SK-N-SH (cell line): ENCODE results near the gene PLEKHA8. TPM values are rescaled to one million over a fixed set of nuclear protein-coding genes. Genes with fewer than 3 reads are reported as not detected.

Experiments used
- CTCF ChIA-PET: fragments of 300-600, 350-600 bp; formaldehyde crosslinking; extraction: SDS; loops from one replicate; lab custom pipeline; 2021; lab: Yijun Ruan, JAX
- POLR2A ChIA-PET: fragments of 350-600 bp; sonication (Branson Sonifier 250); formaldehyde crosslinking; extraction: SDS; loops from one replicate; lab custom pipeline; 2020; ENCODE audit warnings: antibody characterized with exemption, inconsistent platforms; lab: Yijun Ruan, JAX
- DNase-seq: peaks from one replicate; pipeline ENCODE4 v3.0.0; 2012
- H2AFZ ChIP-seq: fragments of 200-600 bp; sonication (generic); 2 replicates; pipeline ENCODE4 v1.8.1; 2016; ENCODE audit warnings: antibody characterized with exemption, mild to moderate bottlenecking, low read depth
- H3F3A ChIP-seq: fragments of 200-600 bp; sonication (generic); replicated peaks from 2 replicates; pipeline ENCODE3; 2016; ENCODE audit warnings: antibody characterized with exemption, mild to moderate bottlenecking; ENCODE audit not compliant: insufficient read depth
- H3K27ac ChIP-seq, 2 experiments: fragments of 200-500 bp in 1 of 2; fragments of 200-600 bp in 1 of 2; sonication (Bioruptor generic) in 1 of 2; sonication (generic), shearing (Covaris generic) in 1 of 2; 2 replicates each; pipeline versions ENCODE4 v1.5.1 to v1.6.1; 2014 to 2016; ENCODE audit warnings: low read depth in 2 of 2, inconsistent platforms in 1 of 2, low read length in 1 of 2, mild to moderate bottlenecking in 1 of 2, mixed read lengths in 1 of 2
- H3K27me3 ChIP-seq: fragments of 200-600 bp; sonication (generic), shearing (Covaris generic); 2 replicates; pipeline ENCODE4 v1.6.1; 2016; ENCODE audit warnings: mixed run types; ENCODE audit not compliant: insufficient read depth
- H3K36me3 ChIP-seq, 2 experiments: fragments of 200-500 bp in 1 of 2; fragments of 200-600 bp in 1 of 2; sonication (Bioruptor generic) in 1 of 2; sonication (generic) in 1 of 2; replicated peaks in 1 of 2; 2 replicates each; pipeline versions ENCODE3 to v1.5.1; 2014 to 2016; ENCODE audit warnings: low read length in 1 of 2, mild to moderate bottlenecking in 1 of 2; ENCODE audit not compliant: insufficient read depth in 2 of 2, control insufficient read depth in 1 of 2
- H3K4me1 ChIP-seq, 2 experiments: fragments of 200-500 bp in 1 of 2; fragments of 200-600 bp in 1 of 2; sonication (Bioruptor generic) in 1 of 2; sonication (generic), shearing (Covaris generic) in 1 of 2; 2 replicates each; pipeline versions ENCODE4 v1.5.1 to v1.6.1; 2014 to 2016; ENCODE audit warnings: low read depth in 1 of 2, low read length in 1 of 2, mixed run types in 1 of 2; ENCODE audit not compliant: insufficient read depth in 2 of 2, control insufficient read depth in 1 of 2
- H3K4me2 ChIP-seq: fragments of 200-600 bp; sonication (generic), shearing (Covaris generic); 2 replicates; pipeline ENCODE4 v1.6.1; 2017; ENCODE audit warnings: mixed run types
- H3K4me3 ChIP-seq, 2 experiments: fragments of 200-500 bp in 1 of 2; fragments of 200-600 bp in 1 of 2; sonication (Bioruptor generic) in 1 of 2; sonication (generic), shearing (Covaris generic) in 1 of 2; 2 replicates each; pipeline versions ENCODE4 v1.5.1 to v1.8.1; 2014 to 2016; ENCODE audit warnings: low read depth in 2 of 2, inconsistent platforms in 1 of 2, low read length in 1 of 2, mild to moderate bottlenecking in 1 of 2, mixed read lengths in 1 of 2, moderate library complexity in 1 of 2
- H3K79me2 ChIP-seq: fragments of 200-600 bp; sonication (generic); 2 replicates; pipeline ENCODE4 v1.8.1; 2017; ENCODE audit warnings: mild to moderate bottlenecking; ENCODE audit not compliant: insufficient read depth
- H3K9ac ChIP-seq: fragments of 200-600 bp; sonication (generic); 2 replicates; pipeline ENCODE4 v1.6.1; 2017; ENCODE audit warnings: mixed run types
- H3K9me2 ChIP-seq: fragments of 200-600 bp; sonication (generic); 2 replicates; pipeline ENCODE4 v1.6.1; 2017; ENCODE audit warnings: mixed run types
- H3K9me3 ChIP-seq: fragments of 200-600 bp; sonication (generic); 2 replicates; pipeline ENCODE4 v1.6.1; 2017; ENCODE audit warnings: mixed run types, mild to moderate bottlenecking, moderate library complexity
- H4K20me1 ChIP-seq: fragments of 200-600 bp; sonication (generic); 2 replicates; pipeline ENCODE4 v1.6.1; 2017; ENCODE audit warnings: mild to moderate bottlenecking, mixed run types; ENCODE audit not compliant: insufficient read depth
- CHD2 ChIP-seq: fragments of 150-350 bp; IDR thresholded peaks from 2 replicates; pipeline ENCODE4 v1.6.1; 2018; ENCODE audit warnings: low read length; ENCODE audit not compliant: partially characterized antibody
- ELF1 ChIP-seq: IDR thresholded peaks from 2 replicates; pipeline ENCODE4 v1.4.0; 2012
- FOXJ3 ChIP-seq: sonication (generic); formaldehyde crosslinking; IDR thresholded peaks from 2 replicates; pipeline ENCODE4 v1.5.1; 2020; ENCODE audit warnings: mild to moderate bottlenecking, missing genetic modification reagents
- GATA2 ChIP-seq: sonication (generic); formaldehyde crosslinking; IDR thresholded peaks from 2 replicates; pipeline ENCODE4 v1.5.0; 2020; ENCODE audit warnings: mild to moderate bottlenecking, missing genetic modification reagents
- IRF3 ChIP-seq: fragments of 150-350 bp; IDR thresholded peaks from 2 replicates; pipeline ENCODE4 v1.6.1; 2016; ENCODE audit warnings: mild to moderate bottlenecking, low read depth, low read length
- PBX3 ChIP-seq: IDR thresholded peaks from 2 replicates; pipeline ENCODE4; 2012
- POLR2AphosphoS5 ChIP-seq: IDR thresholded peaks from 2 replicates; pipeline ENCODE4 v1.6.1; 2012; ENCODE audit warnings: low read depth, low read length
- RAD21 ChIP-seq: IDR thresholded peaks from 2 replicates; pipeline ENCODE4 v1.6.1; 2012; ENCODE audit warnings: mild to moderate bottlenecking, low read length
- RFX5 ChIP-seq: IDR thresholded peaks from 2 replicates; pipeline ENCODE4 v1.6.1; 2012; ENCODE audit warnings: mild to moderate bottlenecking, improper control_type of control experiment, low read length
- WGBS: methylation state at CpG from one replicate; pipeline ENCODE4 v1.1.6; 2017; ENCODE audit warnings: low lambda C conversion rate; 5-methylcytosine and 5-hydroxymethylcytosine counted together
- polyA plus RNA-seq, 3 experiments: library from polyadenylated mRNA; depleted of rRNA; stranded (reverse); fragments of >200 nt; gene quantifications; 2 replicates each; pipeline ENCODE4 v1.2.3, GENCODE V29; 2012

The PLEKHA8 gene
- polyA plus RNA-seq, 1 of the 3 experiments (the other 2 are of a cell fraction): 4.9 TPM

GRCh38 chr7:30144657-30145306, 116.6 kb downstream of the PLEKHA8 start:
- H3K36me3 ChIP-seq: no peaks in the 10 kb centered on the region
- 81% methylated on average over 5 of the region's 5 CpGs for WGBS
- no peaks in the 10 kb centered on the region for H3K27me3 ChIP-seq
- H3K9me2 ChIP-seq: no peaks in the 10 kb centered on the region
- ChIA-PET CTCF (interaction anchor here (1.0 to 2.3 kb wide), 3 partner anchors 10 to 363 kb away, joined by 3 to 5 read pairs (median 4); partner anchors contain the start of gene MTURN), POLR2A (no interaction called here)
- no peak overlapping the region for H3K27ac ChIP-seq
- H4K20me1 ChIP-seq: no peaks in the 10 kb centered on the region
- DNase-seq: peak; percentile 39
- peaks cover 33% of the 10 kb centered on the region for H3K79me2 ChIP-seq
- peaks cover 7 to 31% of the 10 kb centered on the region in 2 experiments for H3K4me1 ChIP-seq
- H3K4me3 ChIP-seq: no peak overlapping the region
- H3K9ac ChIP-seq: no peak overlapping the region
- H2AFZ ChIP-seq: no peak overlapping the region
- no peaks in the 10 kb centered on the region for H3K9me3 ChIP-seq
- TF ChIP-seq GATA2 (CRISPR knock-in tag) (peak; percentile 34; the same call in 1 of the 2 replicates), POLR2AphosphoS5 (no peak)
- H3K4me2 ChIP-seq: no peak overlapping the region
- peaks cover 5% of the 10 kb centered on the region for H3F3A ChIP-seq

GRCh38 chr7:30145426-30145970, 117.3 kb downstream of the PLEKHA8 start:
- H3K79me2 ChIP-seq: peaks cover 32% of the 10 kb centered on the region
- peaks cover under 1 to 6% of the 10 kb centered on the region in 2 experiments for H3K36me3 ChIP-seq
- H3K9me2 ChIP-seq: no peaks in the 10 kb centered on the region
- H3K27me3 ChIP-seq: no peaks in the 10 kb centered on the region
- ChIA-PET CTCF (interaction anchor here (2.3 to 2.6 kb wide), 2 partner anchors 10 to 15 kb away, joined by 5 to 12 read pairs; partner anchors contain the start of gene MTURN), POLR2A (interaction anchor here (0.6 kb wide), 1 partner anchor 99 kb away, joined by 3 read pairs; no protein-coding TSS in a partner anchor)
- TF ChIP-seq IRF3 (no peak), PBX3 (no peak), FOXJ3 (0 out of 2 replicates have a peak, but pooled peaks have one; percentile 11), ELF1 (no peak), RFX5 (no peak), RAD21 (no peak), CHD2 (no peak)
- no peaks in the 10 kb centered on the region for H4K20me1 ChIP-seq
- H3K4me1 ChIP-seq: peaks cover 7 to 31% of the 10 kb centered on the region in 2 experiments
- H3K9me3 ChIP-seq: no peaks in the 10 kb centered on the region
- H3K4me2 ChIP-seq: no peak overlapping the region
- no peak overlapping the region for H3K9ac ChIP-seq
- no peak for DNase-seq
- H3K4me3 ChIP-seq: no peak overlapping the region
- WGBS: 91% methylated on average over 6 of the region's 6 CpGs
- peaks cover 5% of the 10 kb centered on the region for H3F3A ChIP-seq
- H2AFZ ChIP-seq: no peak overlapping the region
- no peak overlapping the region for H3K27ac ChIP-seq
